ENCODE data around the gene DRGX. TPM values are rescaled to one million over a fixed set of nuclear protein-coding genes. Genes with fewer than 3 reads are reported as not detected.

The DRGX gene
- total and polyA plus RNA-seq, 2 of the 4 experiments (the other 2 are of a cell fraction) = not detected

DNA sequence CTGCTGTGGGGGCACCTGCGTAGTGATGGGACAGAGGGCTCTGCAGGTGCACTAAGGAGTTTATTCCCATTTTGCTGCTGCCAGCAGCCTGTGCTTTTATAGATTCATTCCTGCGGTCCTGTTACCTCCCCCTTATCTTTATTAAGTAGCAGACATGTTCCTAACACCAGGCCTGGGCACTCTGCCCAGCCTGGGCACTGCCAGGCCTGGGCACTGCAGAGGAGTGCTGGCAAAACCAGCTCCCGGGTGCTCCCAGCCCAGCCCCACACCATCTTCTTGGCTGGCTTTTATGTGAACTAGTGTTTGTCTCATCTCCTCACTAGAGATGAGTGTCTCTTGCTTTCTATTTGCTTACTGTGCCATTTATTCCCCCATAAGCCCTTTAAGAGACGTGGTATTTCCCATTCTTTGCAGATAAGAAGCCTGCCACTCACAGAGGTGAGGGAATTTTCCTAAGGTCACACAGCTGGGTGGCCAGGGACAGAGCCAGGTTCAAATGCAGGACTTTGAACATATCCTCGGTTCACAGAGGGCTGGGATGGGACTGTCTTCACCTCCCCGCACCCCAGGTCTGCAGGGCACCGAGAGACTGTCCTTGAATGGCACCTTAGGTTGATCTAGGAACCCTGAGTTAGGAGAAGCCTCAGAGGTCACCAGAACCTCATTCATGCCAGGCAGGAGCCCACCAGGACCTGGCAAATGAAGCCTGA is 14.6 kb upstream of the DRGX start:
- H3K9me3 ChIP-seq (ENCODE audit: control insufficient read depth, insufficient read depth, low read length) = no peaks in the 10 kb centered on the region; the same call in 1 of the 2 replicates
- H4K20me1 ChIP-seq (ENCODE audit: insufficient read depth, low read length) = no peaks in the 10 kb centered on the region; the same call in 1 of the 2 replicates
- WGBS, 2 experiments (ENCODE audit: extremely low coverage in 2 of 2, insufficient read length in 1 of 2) = 31% methylated on average over 3 of the region's 7 CpGs; no CpG with 5 or more reads in 1 of the 2 experiments
- H3K79me1 ChIP-seq (ENCODE audit: low read depth in 1 of 2, low read length in 2 of 2) = no peaks in the 10 kb centered on the region
- no peak overlapping the region for H3K56ac ChIP-seq (ENCODE audit: extremely low read depth, insufficient read depth, low read length)
- no peaks in the 10 kb centered on the region for H3K4me1 ChIP-seq (ENCODE audit: control insufficient read depth, insufficient read depth, low read length)
- dilution Hi-C loops (cut with HindIII; ENCODE audit: low sequenced_read_pairs, unreplicated experiment) = no loop called here
- no peak overlapping the region for H2AFZ ChIP-seq (replicated peaks; ENCODE audit: low read length, poor library complexity)
- ATAC-seq (ENCODE audit: low read depth) (no peak), DNase-seq (no peak)
- in situ Hi-C loops (cut with MboI; ENCODE audit: low sequenced_read_pairs) = loop anchor here (5.0 kb wide), 1 partner anchor 107 kb away; no protein-coding TSS in a partner anchor
- H4K91ac ChIP-seq (ENCODE audit: insufficient read depth, low read depth, low read length) = no peak overlapping the region
- no peak overlapping the region for H4K5ac ChIP-seq (ENCODE audit: low read depth, low read length)
- no peak overlapping the region for H3K18ac ChIP-seq (ENCODE audit: low read depth, low read length)
- H3K4me3 ChIP-seq (ENCODE audit: insufficient read depth, low read depth, low read length) = no peak overlapping the region
- H2AK9ac ChIP-seq (replicated peaks; ENCODE audit: low read depth, low read length, poor library complexity) = no peak overlapping the region
- H2BK15ac ChIP-seq (ENCODE audit: low read depth, low read length) = no peak overlapping the region
- H3K14ac ChIP-seq (replicated peaks; ENCODE audit: low read depth, low read length) = no peak overlapping the region
- H3K27me3 ChIP-seq (ENCODE audit: control insufficient read depth, insufficient read depth, low read length) = peaks cover 49% of the 10 kb centered on the region
- CTCF ChIA-PET = no interaction called here
- no peak for TF ChIP-seq BHLHE40 (IDR thresholded peaks at IDR 0.05; ENCODE audit: low read depth, low read length)
- TF ChIP-seq, protein P1, sequence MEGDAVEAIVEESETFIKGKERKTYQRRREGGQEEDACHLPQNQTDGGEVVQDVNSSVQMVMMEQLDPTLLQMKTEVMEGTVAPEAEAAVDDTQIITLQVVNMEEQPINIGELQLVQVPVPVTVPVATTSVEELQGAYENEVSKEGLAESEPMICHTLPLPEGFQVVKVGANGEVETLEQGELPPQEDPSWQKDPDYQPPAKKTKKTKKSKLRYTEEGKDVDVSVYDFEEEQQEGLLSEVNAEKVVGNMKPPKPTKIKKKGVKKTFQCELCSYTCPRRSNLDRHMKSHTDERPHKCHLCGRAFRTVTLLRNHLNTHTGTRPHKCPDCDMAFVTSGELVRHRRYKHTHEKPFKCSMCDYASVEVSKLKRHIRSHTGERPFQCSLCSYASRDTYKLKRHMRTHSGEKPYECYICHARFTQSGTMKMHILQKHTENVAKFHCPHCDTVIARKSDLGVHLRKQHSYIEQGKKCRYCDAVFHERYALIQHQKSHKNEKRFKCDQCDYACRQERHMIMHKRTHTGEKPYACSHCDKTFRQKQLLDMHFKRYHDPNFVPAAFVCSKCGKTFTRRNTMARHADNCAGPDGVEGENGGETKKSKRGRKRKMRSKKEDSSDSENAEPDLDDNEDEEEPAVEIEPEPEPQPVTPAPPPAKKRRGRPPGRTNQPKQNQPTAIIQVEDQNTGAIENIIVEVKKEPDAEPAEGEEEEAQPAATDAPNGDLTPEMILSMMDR (conservative IDR thresholded peaks at IDR 0.05; ENCODE audit: low read depth, low read length) = no peak
- no peak for TF ChIP-seq NFE2L2 (IDR thresholded peaks at IDR 0.05; ENCODE audit: low read depth, low read length)
- H2BK120ac ChIP-seq (ENCODE audit: low read depth, low read length) = no peak overlapping the region
- intact Hi-C loops (cut with micrococcal nuclease) = no loop called here
- no peak overlapping the region for H2BK20ac ChIP-seq (ENCODE audit: low read depth, low read length)
- H2AK5ac ChIP-seq (ENCODE audit: low read depth, low read length) = no peak overlapping the region
- no peak overlapping the region for H3K9ac ChIP-seq (ENCODE audit: low read depth, low read length)
- H3K27ac ChIP-seq (ENCODE audit: insufficient read depth, low read length) = no peak overlapping the region
- H3K36me3 ChIP-seq (ENCODE audit: control insufficient read depth, insufficient read depth, low read length) = no peaks in the 10 kb centered on the region
- H3K4ac ChIP-seq (ENCODE audit: low read depth, low read length) = no peak overlapping the region
- H3K4me2 ChIP-seq (ENCODE audit: low read depth, low read length) = no peak overlapping the region
- POLR2A ChIA-PET (ENCODE audit: unreplicated experiment) = no interaction called here
- no TSS peak for BruUV-seq (replicated peaks)
- no peak overlapping the region for H2BK5ac ChIP-seq (ENCODE audit: low read depth, low read length, poor library complexity, severe bottlenecking)
- no peaks in the 10 kb centered on the region for H3K9me1 ChIP-seq (ENCODE audit: insufficient read depth, low read length)
- no peak overlapping the region for H4K8ac ChIP-seq (ENCODE audit: low read depth in 2 of 2, low read length in 2 of 2)
- H3K23ac ChIP-seq (ENCODE audit: low read depth, low read length) = no peak overlapping the region

All from IMR-90 (cell line).